Thoracic aorta (tissue), 2 donors: ENCODE data around the gene PPM1N. TPM values are rescaled to one million over a fixed set of nuclear protein-coding genes. Genes with fewer than 3 reads are reported as not detected.

Experiments used
- ATAC-seq: fragments of 150-250 bp; one replicate; pipeline ENCODE4 v1.8.0; 2017; ENCODE audit warnings: low read depth; ENCODE audit not compliant: insufficient number of reproducible peaks, low FRiP score
- DNase-seq: peaks from one replicate; pipeline ENCODE4 v3.0.0-alpha.2; 2020; ENCODE audit warnings: low spot score
- H3K27ac ChIP-seq, 2 donors: fragments of 200-600 bp; sonication (generic); 1 replicate in 1 of 2; 2 replicates in 1 of 2; pipeline ENCODE4 v1.5.1; 2016; ENCODE audit warnings: mild to moderate bottlenecking in 2 of 2, moderate library complexity in 2 of 2
- H3K27me3 ChIP-seq: fragments of 200-600 bp; sonication (generic); replicated peaks from 2 replicates; pipeline ENCODE4 v1.6.0; 2016; ENCODE audit warnings: mild to moderate bottlenecking; ENCODE audit not compliant: insufficient read depth
- H3K36me3 ChIP-seq: fragments of 200-600 bp; sonication (generic); one replicate; pipeline ENCODE4 v1.5.1; 2016
- H3K4me1 ChIP-seq, 2 donors: fragments of 200-600 bp; sonication (generic); 1 replicate in 1 of 2; 2 replicates in 1 of 2; pipeline versions ENCODE4 v1.5.1 to v1.6.0; 2016; ENCODE audit warnings: low read depth in 2 of 2, mild to moderate bottlenecking in 1 of 2; ENCODE audit not compliant: control insufficient read depth in 1 of 2
- H3K4me3 ChIP-seq: fragments of 200-600 bp; sonication (generic); 2 replicates; pipeline ENCODE4 v1.5.1; 2016; ENCODE audit warnings: mild to moderate bottlenecking
- H3K9me3 ChIP-seq: fragments of 200-600 bp; sonication (generic); 2 replicates; pipeline ENCODE4 v1.5.1; 2016
- total RNA-seq, 2 donors: library from RNA; depleted of rRNA; stranded (reverse); fragments of >200 nt; gene quantifications; one replicate each; pipeline versions ENCODE4 v1.1.0 to v1.2.3, GENCODE V29; 2016
- TF ChIP-seq, protein P1 (sequence below): fragments of 200-600 bp; sonication (generic); IDR thresholded peaks from one replicate; pipeline ENCODE4 v1.5.1; 2019; ENCODE audit warnings: antibody characterized with exemption

The PPM1N gene
- total RNA-seq, 2 donors from 2014 or later, result 3.5 to 6.6 TPM

DNA sequence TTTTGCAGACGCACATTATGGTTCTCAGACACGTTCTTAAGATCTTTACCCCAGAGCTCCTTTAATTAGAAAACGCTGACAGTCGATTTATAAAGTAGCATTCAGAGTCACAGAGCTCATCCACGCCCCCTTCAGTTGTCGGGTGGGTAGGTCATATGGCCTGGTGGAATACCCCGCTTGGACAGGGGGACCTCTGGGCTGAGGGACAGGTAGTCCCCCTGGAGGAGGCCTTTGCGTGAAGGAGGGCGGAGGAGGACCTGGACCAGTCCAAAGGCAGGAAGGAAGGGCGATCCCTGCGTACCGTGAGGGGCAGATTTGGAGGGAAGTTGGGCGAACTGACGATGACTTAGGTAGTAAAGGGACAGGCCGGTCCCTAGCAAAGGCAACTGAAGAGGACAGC is 29.5 kb downstream of the PPM1N start:
- H3K27ac ChIP-seq, result no peak overlapping the region

DNA sequence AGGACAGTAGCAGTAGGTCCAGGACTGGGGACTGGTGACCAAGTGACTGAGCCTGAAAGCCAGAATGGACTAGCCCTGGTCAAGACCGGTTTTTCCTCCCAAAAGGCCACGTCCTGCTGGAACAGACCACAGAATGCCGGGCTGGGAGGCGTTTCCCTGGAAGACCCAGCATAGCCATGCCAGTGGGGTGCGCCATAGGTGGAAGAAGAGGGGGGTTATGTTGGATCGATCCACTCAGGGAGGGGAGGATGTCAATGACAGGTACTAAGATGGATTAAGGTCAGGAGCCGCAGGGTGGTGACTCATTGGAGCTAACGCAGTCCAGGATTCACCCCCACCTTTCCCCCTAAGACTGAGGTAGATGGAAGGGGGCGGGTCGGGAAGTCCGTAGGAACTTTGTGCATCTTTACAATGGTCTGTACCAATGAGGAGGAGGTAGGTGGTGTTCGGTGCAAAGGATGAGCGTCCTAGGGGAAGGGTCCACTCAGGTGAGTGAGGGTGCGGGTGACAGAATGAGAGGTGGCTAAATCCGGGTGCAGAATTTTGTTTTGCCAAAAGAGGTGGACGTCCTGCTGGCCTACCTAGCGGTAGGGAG is 30.0 kb downstream of the PPM1N start:
- ATAC-seq (no peak), DNase-seq (no peak)
- H3K4me1 ChIP-seq, result peaks cover 11 to 49% of the 10 kb centered on the region in 2 donors
- H3K4me3 ChIP-seq, result no peak overlapping the region
- no peaks in the 10 kb centered on the region for H3K9me3 ChIP-seq
- peaks cover 32% of the 10 kb centered on the region for H3K36me3 ChIP-seq
- H3K27ac ChIP-seq, result no peak overlapping the region
- TF ChIP-seq, protein P1, sequence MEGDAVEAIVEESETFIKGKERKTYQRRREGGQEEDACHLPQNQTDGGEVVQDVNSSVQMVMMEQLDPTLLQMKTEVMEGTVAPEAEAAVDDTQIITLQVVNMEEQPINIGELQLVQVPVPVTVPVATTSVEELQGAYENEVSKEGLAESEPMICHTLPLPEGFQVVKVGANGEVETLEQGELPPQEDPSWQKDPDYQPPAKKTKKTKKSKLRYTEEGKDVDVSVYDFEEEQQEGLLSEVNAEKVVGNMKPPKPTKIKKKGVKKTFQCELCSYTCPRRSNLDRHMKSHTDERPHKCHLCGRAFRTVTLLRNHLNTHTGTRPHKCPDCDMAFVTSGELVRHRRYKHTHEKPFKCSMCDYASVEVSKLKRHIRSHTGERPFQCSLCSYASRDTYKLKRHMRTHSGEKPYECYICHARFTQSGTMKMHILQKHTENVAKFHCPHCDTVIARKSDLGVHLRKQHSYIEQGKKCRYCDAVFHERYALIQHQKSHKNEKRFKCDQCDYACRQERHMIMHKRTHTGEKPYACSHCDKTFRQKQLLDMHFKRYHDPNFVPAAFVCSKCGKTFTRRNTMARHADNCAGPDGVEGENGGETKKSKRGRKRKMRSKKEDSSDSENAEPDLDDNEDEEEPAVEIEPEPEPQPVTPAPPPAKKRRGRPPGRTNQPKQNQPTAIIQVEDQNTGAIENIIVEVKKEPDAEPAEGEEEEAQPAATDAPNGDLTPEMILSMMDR, result no peak
- no peaks in the 10 kb centered on the region for H3K27me3 ChIP-seq

More for the DNA sequence above, 29.5 kb downstream of the PPM1N start:
- Histone ChIP-seq H3K27me3 (no peaks in the 10 kb centered on the region), H3K4me3 (no peak overlapping the region), H3K9me3 (no peaks in the 10 kb centered on the region), H3K4me1 (peaks cover 11 to 54% of the 10 kb centered on the region in 2 donors), H3K36me3 (peaks cover 35% of the 10 kb centered on the region)
- TF ChIP-seq, protein P1, result no peak
- ATAC-seq (no peak), DNase-seq (no peak)

DNA sequence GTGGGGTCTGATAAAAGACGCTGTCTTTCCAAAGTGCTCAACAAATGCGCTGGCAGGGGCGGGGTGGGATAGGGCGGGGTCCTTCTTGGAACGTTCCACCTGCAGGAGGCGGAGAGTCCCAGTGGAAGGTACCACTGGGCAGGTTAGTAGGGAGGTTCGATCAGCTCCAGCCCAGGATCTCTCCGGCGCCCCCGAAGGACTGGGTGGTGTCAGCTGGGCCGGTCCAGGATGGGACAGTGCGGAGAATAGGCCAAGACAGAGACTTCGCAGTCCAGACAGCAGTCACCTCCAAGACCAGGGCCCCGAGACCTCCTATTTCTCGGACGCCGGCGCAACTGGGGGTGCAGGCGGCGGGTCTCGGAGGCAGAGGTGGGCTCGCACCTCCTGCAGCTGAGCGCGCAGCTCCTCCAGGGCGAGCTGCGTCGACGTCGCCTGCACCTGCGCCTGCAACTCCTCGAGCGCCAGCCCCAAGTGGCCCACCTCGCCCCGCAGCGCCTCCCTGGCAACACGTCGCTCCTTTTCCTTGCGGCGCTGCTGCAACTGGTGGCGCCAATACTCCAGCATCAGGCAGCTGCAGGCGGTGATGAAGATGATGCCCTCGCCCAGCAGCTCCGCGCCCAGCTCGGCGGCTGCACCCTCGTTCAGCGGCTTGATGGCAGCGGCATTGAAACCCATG is 30.6 kb downstream of the PPM1N start:
- Histone ChIP-seq H3K27me3 (no peaks in the 10 kb centered on the region), H3K9me3 (no peaks in the 10 kb centered on the region), H3K27ac (no peak overlapping the region), H3K4me1 (peaks cover 11 to 42% of the 10 kb centered on the region in 2 donors), H3K4me3 (peak overlapping the region; percentile 51), H3K36me3 (peaks cover 28% of the 10 kb centered on the region)
- no peak for ATAC-seq
- TF ChIP-seq, protein P1, result no peak
- no peak for DNase-seq

DNA sequence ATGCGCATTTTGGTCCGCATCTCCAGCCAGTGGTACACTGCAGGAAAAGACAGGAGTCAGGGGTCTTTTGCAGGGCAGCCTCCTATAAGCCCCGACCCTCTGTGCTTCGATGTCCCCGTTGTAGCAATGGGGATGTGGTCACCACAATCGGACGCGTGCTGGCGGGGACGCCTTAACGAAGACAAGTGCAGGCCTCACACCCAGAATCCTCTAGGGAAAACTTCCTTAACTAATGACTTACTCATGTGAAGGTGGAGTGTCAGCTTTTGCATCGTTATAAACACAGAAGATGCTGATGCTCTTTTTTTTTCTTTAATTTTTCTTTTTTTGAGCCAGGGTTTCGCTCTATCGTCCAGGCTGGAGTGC is 31.2 kb downstream of the PPM1N start:
- ATAC-seq, result no peak
- no peak overlapping the region for H3K27ac ChIP-seq
- TF ChIP-seq, protein P1, result no peak
- H3K36me3 ChIP-seq, result peaks cover 23% of the 10 kb centered on the region
- H3K4me3 ChIP-seq, result peak overlapping the region; percentile 51
- no peaks in the 10 kb centered on the region for H3K9me3 ChIP-seq
- peaks cover 9 to 37% of the 10 kb centered on the region in 2 donors for H3K4me1 ChIP-seq
- H3K27me3 ChIP-seq, result no peaks in the 10 kb centered on the region
- no peak for DNase-seq

DNA sequence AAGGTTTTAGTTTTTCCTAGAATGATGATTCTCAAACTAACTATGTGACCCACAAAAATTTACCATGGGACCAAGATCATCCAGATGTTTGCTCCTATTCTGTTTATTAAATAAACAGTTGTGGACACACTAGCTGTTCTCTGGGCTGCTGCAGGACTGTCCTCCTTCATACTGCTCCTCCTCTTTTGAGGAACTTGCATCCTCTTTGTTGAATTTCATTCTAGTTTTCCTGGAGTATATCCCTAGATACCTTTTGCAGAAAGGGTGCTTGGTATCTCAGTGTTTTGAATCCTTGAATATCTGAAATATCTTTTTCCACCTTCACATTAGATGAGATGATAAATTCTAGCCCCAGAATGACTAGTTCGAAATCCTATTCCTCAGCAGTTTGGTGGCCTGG is 33.1 kb downstream of the PPM1N start:
- TF ChIP-seq, protein P1, result no peak
- Histone ChIP-seq H3K4me3 (no peak overlapping the region), H3K27ac (no peak overlapping the region), H3K9me3 (no peaks in the 10 kb centered on the region), H3K36me3 (peaks cover 7% of the 10 kb centered on the region), H3K27me3 (no peaks in the 10 kb centered on the region), H3K4me1 (peaks cover 8 to 18% of the 10 kb centered on the region in 2 donors)
- ATAC-seq, result no peak
- DNase-seq, result no peak
